ENCODE data around the gene SAXO2. TPM values are rescaled to one million over a fixed set of nuclear protein-coding genes. Genes with fewer than 3 reads are reported as not detected.

The SAXO2 gene
- total and polyA plus RNA-seq, 2 of the 8 experiments (the other 6 are each of a cell fraction or from before 2014, with no cell fraction given): 3.1 TPM

DNA sequence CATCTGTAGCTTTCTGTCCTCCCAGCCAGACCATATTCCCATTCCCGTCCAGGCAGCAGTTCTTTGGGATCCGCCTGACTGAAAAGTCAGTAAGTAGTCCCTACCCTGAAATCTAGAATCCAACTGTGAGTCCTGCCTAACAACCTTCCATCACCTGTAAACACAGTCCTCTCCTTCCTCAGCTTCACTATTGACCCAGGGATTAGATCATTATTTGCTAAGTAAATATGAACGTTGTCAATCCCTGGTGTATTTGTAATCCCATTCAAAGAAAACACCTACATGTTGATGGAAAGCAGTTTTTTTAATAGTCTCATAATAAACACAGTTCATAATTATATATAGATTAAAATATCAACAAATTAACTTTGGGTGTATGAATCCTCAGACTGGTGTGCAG is 732 bp downstream of the SAXO2 start:
- Histone ChIP-seq H3K56ac (replicated peaks; ENCODE audit: insufficient read length, low read depth, low read length) (no peak overlapping the region), H2AFZ (ENCODE audit: low read length) (peak overlapping the region; percentile 35; the same call in 1 of the 2 replicates), H4K20me1 (replicated peaks in 1 of 2; ENCODE audit: control insufficient read depth in 1 of 2, insufficient read depth in 2 of 2, low read length in 2 of 2) (peaks cover 0 to 2% of the 10 kb centered on the region in 2 experiments), H4K5ac (ENCODE audit: insufficient read length, low read depth, low read length) (no peak overlapping the region), H3K4me1 (replicated peaks in 1 of 4; ENCODE audit: control insufficient read depth in 3 of 4, insufficient read depth in 4 of 4, low read length in 3 of 4) (peaks cover 0 to 6% (median 5%) of the 10 kb centered on the region in 4 experiments; a peak in 4 of 7 replicates), H4K8ac (ENCODE audit: extremely low read depth, insufficient read depth, low read length) (no peak overlapping the region), H3K18ac (ENCODE audit: extremely low read depth, low read length) (no peak overlapping the region), H4K91ac (replicated peaks; ENCODE audit: insufficient read length, low read length) (no peak overlapping the region), H3K79me1 (ENCODE audit: low read depth, low read length) (no peaks in the 10 kb centered on the region), H2BK120ac (replicated peaks; ENCODE audit: low read depth, low read length) (no peak overlapping the region), H3K4me2 (ENCODE audit: insufficient read depth in 1 of 2, low read depth in 2 of 2, low read length in 2 of 2) (peak overlapping the region; percentile 64 to 76), H3K27me3 (replicated peaks in 1 of 4; ENCODE audit: control insufficient read depth in 3 of 4, extremely low read depth in 1 of 4, insufficient read depth in 3 of 4, low read length in 3 of 4) (no peaks in the 10 kb centered on the region), H3K4me3 (ENCODE audit: extremely low read depth in 1 of 4, insufficient read depth in 2 of 4, low read depth in 3 of 4, low read length in 4 of 4) (peak overlapping the region; percentile 71 to 86 (median 80)), H3K9ac (replicated peaks in 1 of 4; ENCODE audit: extremely low read depth in 1 of 4, low read depth in 3 of 4, low read length in 3 of 4) (no peak overlapping the region), H2BK20ac (ENCODE audit: low read length) (no peak overlapping the region), H3K4ac (replicated peaks; ENCODE audit: insufficient read length, low read depth, low read length) (no peak overlapping the region), H2BK12ac (ENCODE audit: low read depth, low read length) (no peak overlapping the region), H2BK5ac (ENCODE audit: low read depth, low read length) (no peak overlapping the region), H3K23ac (ENCODE audit: insufficient read length) (no peak overlapping the region), H3K27ac (ENCODE audit: low read depth, low read length) (no peak overlapping the region), H3K23me2 (ENCODE audit: low read depth, low read length) (0 out of 2 replicates have a peak, but pooled peaks cover 2% of the 10 kb centered on the region), H2AK5ac (ENCODE audit: low read depth, low read length) (no peak overlapping the region), H3K36me3 (ENCODE audit: control insufficient read depth in 2 of 4, insufficient read depth in 4 of 4, low read length in 3 of 4) (peaks cover 0 to 4% (median 2%) of the 10 kb centered on the region in 4 experiments; a peak in 3 of 8 replicates), H2BK15ac (ENCODE audit: low read length) (no peak overlapping the region), H3K14ac (ENCODE audit: insufficient read length) (no peak overlapping the region), H3K9me3 (ENCODE audit: insufficient read depth in 2 of 2, low read depth in 1 of 2, low read length in 1 of 2) (no peaks in the 10 kb centered on the region), H3K79me2 (ENCODE audit: control insufficient read depth in 1 of 2, insufficient read depth in 2 of 2, low read length in 2 of 2) (peaks cover 3 to 18% of the 10 kb centered on the region in 2 experiments; a peak in 2 of 4 replicates)
- FAIRE-seq (no peak), DNase-seq (ENCODE audit: low read depth in 1 of 2, low spot score in 2 of 2) (no peak)
- CTCF ChIA-PET (ENCODE audit: partially characterized antibody): no interaction called here
- POLR2A ChIA-PET (ENCODE audit: partially characterized antibody): no interaction called here
- WGBS, 2 experiments (ENCODE audit: extremely low coverage in 1 of 2, insufficient coverage in 1 of 2, insufficient read length in 1 of 2, insufficient replicate concordance in 2 of 2, low coverage in 1 of 2, low lambda C conversion rate in 2 of 2, missing lambda C conversion rate in 1 of 2): 48% methylated on average over 3 of the region's 3 CpGs; no CpG with 5 or more reads in 1 of the 2 experiments
- TF ChIP-seq RNF2 (IDR thresholded peaks at IDR 0.05; ENCODE audit: borderline replicate concordance, low read depth, low read length, missing control alignments, poor library complexity, severe bottlenecking): no peak
- no peak for TF ChIP-seq CEBPB (IDR thresholded peaks at IDR 0.05; ENCODE audit: low read depth, low read length)
